H9 (cell line): ENCODE results near the gene COG8. TPM values are rescaled to one million over a fixed set of nuclear protein-coding genes. Genes with fewer than 3 reads are reported as not detected.
A peak's percentile ranks its signal among the peaks of the same experiment; 100 is the strongest.

Source experiments
- DNase-seq: peaks from one replicate; pipeline ENCODE4 v3.0.0-alpha.2; 2017
- H2AFZ ChIP-seq: one replicate; pipeline ENCODE4 v1.6.1; 2013; ENCODE audit warnings: mild to moderate bottlenecking, low read length, control low read depth, moderate library complexity
- H2AK5ac ChIP-seq: 2 replicates; pipeline ENCODE4 v1.6.1; 2013; ENCODE audit warnings: low read length, control low read depth, mixed read lengths; ENCODE audit not compliant: insufficient read length
- H2BK120ac ChIP-seq: one replicate; pipeline ENCODE4 v1.6.1; 2013; ENCODE audit warnings: low read depth, mild to moderate bottlenecking, low read length, control low read depth, inconsistent platforms; ENCODE audit not compliant: poor library complexity, severe bottlenecking
- H2BK12ac ChIP-seq: 2 replicates; pipeline ENCODE4 v1.6.1; 2013; ENCODE audit warnings: low read length, control low read depth, mixed read lengths, low read depth; ENCODE audit not compliant: insufficient read length
- H2BK15ac ChIP-seq: 2 replicates; pipeline ENCODE4 v1.6.1; 2013; ENCODE audit warnings: low read depth, low read length, control low read depth
- H2BK20ac ChIP-seq: one replicate; pipeline ENCODE4 v1.6.1; 2013; ENCODE audit warnings: low read depth, mild to moderate bottlenecking, low read length, control low read depth, inconsistent platforms; ENCODE audit not compliant: poor library complexity, severe bottlenecking
- H2BK5ac ChIP-seq: 2 replicates; pipeline ENCODE4 v1.6.1; 2013; ENCODE audit warnings: low read length, control low read depth, mixed read lengths; ENCODE audit not compliant: insufficient read length
- H3K14ac ChIP-seq: 2 replicates; pipeline ENCODE4 v1.6.1; 2013; ENCODE audit warnings: low read length, control low read depth; ENCODE audit not compliant: insufficient read depth
- H3K18ac ChIP-seq: 2 replicates; pipeline ENCODE4 v1.6.1; 2013; ENCODE audit warnings: low read depth, mild to moderate bottlenecking, mixed read lengths, low read length, control low read depth; ENCODE audit not compliant: insufficient read length
- H3K23ac ChIP-seq: 2 replicates; pipeline ENCODE4 v1.6.1; 2013; ENCODE audit warnings: low read length, control low read depth, mixed read lengths, low read depth; ENCODE audit not compliant: insufficient read length
- H3K23me2 ChIP-seq: 2 replicates; pipeline ENCODE4 v1.6.1; 2013; ENCODE audit warnings: low read depth, mild to moderate bottlenecking, mixed read lengths, low read length, control low read depth; ENCODE audit not compliant: insufficient read length, poor library complexity, severe bottlenecking
- H3K27ac ChIP-seq: 2 replicates; pipeline ENCODE4 v1.5.1; 2013; ENCODE audit warnings: low read length, control low read depth, mixed read lengths, low read depth; ENCODE audit not compliant: insufficient read length
- H3K27me3 ChIP-seq: 2 replicates; pipeline ENCODE4 v1.6.1; 2013; ENCODE audit warnings: low read length, control low read depth, inconsistent platforms; ENCODE audit not compliant: insufficient read depth
- H3K4ac ChIP-seq: 2 replicates; pipeline ENCODE4 v1.6.1; 2013; ENCODE audit warnings: low read depth, mild to moderate bottlenecking, control low read depth, inconsistent platforms, low read length, moderate library complexity
- H3K4me1 ChIP-seq: 2 replicates; pipeline ENCODE4 v1.6.1; 2013; ENCODE audit warnings: low read length, control low read depth, inconsistent platforms; ENCODE audit not compliant: insufficient read depth
- H3K4me2 ChIP-seq: 2 replicates; pipeline ENCODE4 v1.6.1; 2013; ENCODE audit warnings: low read length, control low read depth, mixed read lengths; ENCODE audit not compliant: insufficient read length, insufficient read depth
- H3K56ac ChIP-seq: 2 replicates; pipeline ENCODE4 v1.6.1; 2013; ENCODE audit warnings: low read depth, mild to moderate bottlenecking, mixed read lengths, low read length, control low read depth; ENCODE audit not compliant: insufficient read length
- H3K79me1 ChIP-seq: 2 replicates; pipeline ENCODE4 v1.6.1; 2013; ENCODE audit warnings: low read depth, mild to moderate bottlenecking, moderate library complexity, low read length, control low read depth, inconsistent platforms; ENCODE audit not compliant: insufficient read depth, poor library complexity, severe bottlenecking
- H3K79me2 ChIP-seq: 2 replicates; pipeline ENCODE4 v1.6.1; 2013; ENCODE audit warnings: low read length, control low read depth, inconsistent platforms; ENCODE audit not compliant: insufficient read depth
- H3K9ac ChIP-seq: 2 replicates; pipeline ENCODE4 v1.6.1; 2013; ENCODE audit warnings: low read length, control low read depth, mixed read lengths; ENCODE audit not compliant: insufficient read length; ENCODE audit errors: extremely low read depth
- H3K9me3 ChIP-seq: one replicate; pipeline ENCODE4 v1.6.1; 2013; ENCODE audit warnings: low read depth, low read length, inconsistent platforms; ENCODE audit not compliant: control insufficient read depth
- H3T11ph ChIP-seq: one replicate; pipeline ENCODE4 v1.6.1; 2013; ENCODE audit warnings: mild to moderate bottlenecking, low read length, control low read depth, inconsistent platforms
- H4K20me1 ChIP-seq: one replicate; pipeline ENCODE4 v1.6.1; 2013; ENCODE audit not compliant: control insufficient read depth, insufficient read length, insufficient read depth
- H4K5ac ChIP-seq: 2 replicates; pipeline ENCODE4 v1.6.1; 2013; ENCODE audit warnings: low read depth, mild to moderate bottlenecking, mixed read lengths, low read length, control low read depth; ENCODE audit not compliant: insufficient read length
- H4K8ac ChIP-seq: replicated peaks from 2 replicates; pipeline ENCODE4 v1.6.1; 2013; ENCODE audit warnings: low read length, control low read depth, mixed read lengths, low read depth; ENCODE audit not compliant: insufficient read length
- H4K91ac ChIP-seq: 2 replicates; pipeline ENCODE4 v1.6.1; 2013; ENCODE audit warnings: low read depth, mild to moderate bottlenecking, moderate library complexity, mixed read lengths, low read length, control low read depth; ENCODE audit not compliant: insufficient read length
- H3K27ac Mint-ChIP-seq, 3 experiments: 2 replicates in 2 of 3; 3 replicates in 1 of 3; pipeline ENCODE4 v1.8.0; 2020 to 2021; ENCODE audit warnings: mixed read lengths in 3 of 3, mild to moderate bottlenecking in 1 of 3, moderate library complexity in 1 of 3
- H3K27me3 Mint-ChIP-seq: 2 replicates; pipeline ENCODE4 v1.8.0; 2021; ENCODE audit warnings: low read depth, mild to moderate bottlenecking, moderate library complexity, mixed read lengths
- H3K36me3 Mint-ChIP-seq, 3 experiments: 2 replicates in 2 of 3; 3 replicates in 1 of 3; pipeline ENCODE4 v1.8.0; 2020 to 2021; ENCODE audit warnings: low read depth in 3 of 3, mixed read lengths in 3 of 3; ENCODE audit not compliant: insufficient read depth in 1 of 3
- H3K4me1 Mint-ChIP-seq, 2 experiments: 2 replicates each; pipeline ENCODE4 v1.8.0; 2020; ENCODE audit warnings: mixed read lengths in 2 of 2
- H3K4me3 Mint-ChIP-seq, 2 experiments: 2 replicates in 1 of 2; 3 replicates in 1 of 2; pipeline ENCODE4 v1.8.0; 2020 to 2021; ENCODE audit warnings: mild to moderate bottlenecking in 2 of 2, mixed read lengths in 2 of 2, moderate library complexity in 1 of 2
- H3K9me3 Mint-ChIP-seq, 2 experiments: 2 replicates in 1 of 2; 3 replicates in 1 of 2; pipeline ENCODE4 v1.8.0; 2020; ENCODE audit warnings: mild to moderate bottlenecking in 2 of 2, mixed read lengths in 2 of 2, moderate library complexity in 1 of 2
- CTCF ChIP-seq: fragments of 200-600 bp; sonication (generic); conservative IDR thresholded peaks from 3 replicates; pipeline ENCODE4 v1.8.0; 2021; ENCODE audit warnings: antibody characterized with exemption, mild to moderate bottlenecking
- WGBS: extraction: QIAGEN DNeasy Blood & Tissue Kit; methylation state at CpG from one replicate; pipeline ENCODE4 v1.1.7; 2013; ENCODE audit warnings: missing lambda C conversion rate, low lambda C conversion rate, mixed read lengths; ENCODE audit not compliant: insufficient read length; ENCODE audit errors: extremely low coverage; 5-methylcytosine and 5-hydroxymethylcytosine counted together
- total RNA-seq: library from RNA; stranded (reverse); gene quantifications from 2 replicates; pipeline ENCODE4 v1.2.1, GENCODE V29; 2021

COG8 gene
- total RNA-seq, 1 experiment from 2014 or later: 52.3 TPM

GRCh38 chr16:69373019-69373418 lies 33.7 kb upstream of the COG8 start:
- H3K27ac ChIP-seq: no peak overlapping the region
- H2AK5ac ChIP-seq: no peak overlapping the region
- no peak overlapping the region for H2BK12ac ChIP-seq
- peaks cover 3% of the 10 kb centered on the region for H3K79me1 ChIP-seq
- H3K4me1 ChIP-seq: no peaks in the 10 kb centered on the region
- no peak overlapping the region for H4K8ac ChIP-seq
- Mint-ChIP-seq H3K36me3 (peaks cover 31 to 62% (median 54%) of the 10 kb centered on the region in 3 experiments), H3K27ac (peak overlapping the region in 2 of 3 experiments; percentile 72 to 73; a peak in 2 of 7 replicates), H3K4me1 (no peaks in the 10 kb centered on the region), H3K4me3 (no peak overlapping the region), H3K27me3 (no peaks in the 10 kb centered on the region), H3K9me3 (no peaks in the 10 kb centered on the region)
- no peak for TF ChIP-seq CTCF
- H3T11ph ChIP-seq: no peak overlapping the region
- no peak overlapping the region for H2BK15ac ChIP-seq
- no peak overlapping the region for H3K14ac ChIP-seq
- H3K9me3 ChIP-seq: no peaks in the 10 kb centered on the region
- no peak overlapping the region for H3K56ac ChIP-seq
- H3K23ac ChIP-seq: no peak overlapping the region
- no peak overlapping the region for H2BK5ac ChIP-seq
- H2BK120ac ChIP-seq: no peak overlapping the region
- H4K5ac ChIP-seq: no peak overlapping the region
- no peak for DNase-seq
- no peak overlapping the region for H3K4me2 ChIP-seq
- no peak overlapping the region for H3K4ac ChIP-seq
- H3K18ac ChIP-seq: no peak overlapping the region
- no peak overlapping the region for H4K91ac ChIP-seq
- H3K27me3 ChIP-seq: no peaks in the 10 kb centered on the region
- no peaks in the 10 kb centered on the region for H4K20me1 ChIP-seq
- no peaks in the 10 kb centered on the region for H3K79me2 ChIP-seq
- H2BK20ac ChIP-seq: no peak overlapping the region
- no peak overlapping the region for H3K9ac ChIP-seq
- WGBS: no CpG with 5 or more reads among the region's 1 CpG
- H3K23me2 ChIP-seq: no peaks in the 10 kb centered on the region
- no peak overlapping the region for H2AFZ ChIP-seq
